Stomach (tissue), 9 donors: Measurements from ENCODE around the gene ZBTB7A. TPM values are rescaled to one million over a fixed set of nuclear protein-coding genes. Genes with fewer than 3 reads are reported as not detected.
A peak's percentile ranks its signal among the peaks of the same experiment; 100 is the strongest.

Experiments
- DNase-seq, 2 donors: peaks; one replicate each; pipeline versions ENCODE4 v3.0.0 to v3.0.0-alpha.2; 2013 to 2019
- H3K27ac ChIP-seq, 5 donors: fragments of 200-600 bp in 4 of 5; sonication (generic) in 4 of 5; one replicate each; pipeline ENCODE4 v1.5.1; 2013 to 2019; ENCODE audit warnings: mild to moderate bottlenecking in 1 of 5, moderate library complexity in 1 of 5
- H3K27me3 ChIP-seq, 3 donors: fragments of 200-600 bp; sonication (generic); one replicate each; pipeline ENCODE4 v1.5.1; 2017 to 2019; ENCODE audit warnings: mixed run types in 1 of 3
- H3K36me3 ChIP-seq, 4 donors: fragments of 200-600 bp; sonication (generic); 1 replicate in 3 of 4; 2 replicates in 1 of 4; pipeline ENCODE4 v1.5.1; 2016 to 2019
- H3K4me1 ChIP-seq, 4 donors: fragments of 200-600 bp; sonication (generic); one replicate each; pipeline ENCODE4 v1.5.1; 2016 to 2019
- H3K4me3 ChIP-seq, 4 donors: fragments of 200-600 bp; sonication (generic) in 3 of 4; one replicate each; pipeline ENCODE4 v1.5.1; 2016 to 2019; ENCODE audit warnings: mild to moderate bottlenecking in 1 of 4
- H3K9me3 ChIP-seq, 4 donors: fragments of 200-600 bp; sonication (generic); one replicate each; pipeline ENCODE4 v1.5.1; 2016 to 2019
- EP300 ChIP-seq: sonication (generic); formaldehyde crosslinking; IDR thresholded peaks from one replicate; pipeline ENCODE4 v1.6.1; 2017; ENCODE audit warnings: antibody characterized with exemption
- POLR2A ChIP-seq, 4 donors: fragments of 450-650 bp; IDR thresholded peaks; one replicate each; pipeline ENCODE4 v1.6.1; 2016; ENCODE audit warnings: antibody characterized with exemption in 4 of 4, control low read depth in 2 of 4, mild to moderate bottlenecking in 1 of 4, moderate library complexity in 1 of 4
- POLR2AphosphoS5 ChIP-seq, 3 donors: sonication (generic); formaldehyde crosslinking; IDR thresholded peaks; one replicate each; pipeline ENCODE4 v1.6.1; 2016; ENCODE audit warnings: antibody characterized with exemption in 3 of 3
- WGBS, 5 donors: extraction: QIAGEN DNeasy Blood & Tissue Kit in 3 of 5; methylation state at CpG; one replicate each; pipeline versions ENCODE4 v1.1.5 to v1.1.7; 2013 to 2018; 5-methylcytosine and 5-hydroxymethylcytosine counted together
- intact Hi-C: fragments of 100-400 bp; cut with DNase I; formaldehyde crosslinking; loops from one replicate; pipeline ENCODE4 v1.15.1; 2023; ENCODE audit warnings: low total_unique reads
- polyA plus RNA-seq, 3 donors: library from polyadenylated mRNA; stranded (reverse); fragments of 200-250 nt; gene quantifications; one replicate each; pipeline ENCODE4 v1.2.3, GENCODE V29; 2013
- total RNA-seq, 5 donors: library from RNA; depleted of rRNA; stranded (reverse); fragments of >200 nt; gene quantifications; one replicate each; pipeline versions ENCODE4 v1.1.0 to v1.2.3, GENCODE V29; 2014 to 2016
- TF ChIP-seq, protein P1 (sequence below), 7 experiments: fragments of 450-650 bp in 4 of 7; fragments of 200-600 bp in 3 of 7; sonication (generic) in 3 of 7; IDR thresholded peaks; one replicate each; pipeline ENCODE4 v1.5.1; 2016 to 2019; ENCODE audit warnings: antibody characterized with exemption in 7 of 7, control low read depth in 2 of 7, mild to moderate bottlenecking in 1 of 7
- donor health status: healthy with polysubstance abuse.
- donor health status: Bipolar disorder and iron deficiency.
- donor health status: healthy.

ZBTB7A gene
- total and polyA plus RNA-seq, 8 donors = 8.0 to 274 (median 35.5) TPM

DNA sequence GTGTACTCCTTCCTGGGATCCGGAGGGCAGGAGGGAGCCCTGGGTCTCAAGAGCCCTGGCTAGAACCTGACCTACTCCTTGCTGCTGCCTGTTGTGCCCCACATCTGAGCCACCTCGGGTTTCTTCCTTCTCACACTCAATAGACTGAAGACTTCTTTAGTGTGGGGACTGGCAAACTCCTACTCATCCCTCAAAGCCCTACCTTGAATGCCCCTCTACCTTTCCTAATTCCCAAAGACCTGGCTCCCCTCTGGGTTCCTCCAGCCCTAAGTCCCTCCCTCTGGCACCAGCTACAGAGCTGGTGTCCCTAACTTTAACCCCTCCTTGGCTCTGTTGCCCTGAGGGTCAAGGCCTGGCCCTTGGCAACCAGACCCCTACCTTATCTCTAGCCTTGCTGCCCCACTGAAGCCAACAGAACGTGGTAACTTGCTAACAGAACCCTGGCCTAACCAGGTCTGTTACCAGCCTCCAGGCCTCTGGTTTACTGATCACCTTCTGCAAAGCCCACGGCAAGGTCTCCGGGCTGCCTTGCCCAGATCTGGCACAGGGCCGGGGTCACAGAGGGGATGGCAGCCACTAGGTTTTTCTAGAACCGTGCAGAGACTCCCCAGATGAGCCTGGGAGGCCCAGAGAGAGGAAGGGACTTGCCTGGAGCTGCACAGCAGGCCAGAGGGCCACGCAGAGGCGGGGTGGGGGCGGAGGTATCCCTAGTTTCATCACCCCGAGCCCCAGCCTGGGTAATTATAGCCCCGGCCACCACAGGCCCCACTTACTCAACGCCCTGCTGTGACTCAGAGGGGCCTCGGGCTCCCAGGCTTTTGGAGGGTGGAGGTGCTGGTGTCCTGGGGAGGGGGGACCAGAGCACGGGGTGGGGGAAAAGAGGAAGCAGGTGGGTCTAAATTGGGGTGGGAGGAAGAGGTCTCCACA, 15.3 kb downstream of the ZBTB7A start:
- Histone ChIP-seq H3K36me3 (peaks cover 43 to 94% (median 90%) of the 10 kb centered on the region in 4 donors), H3K4me1 (peaks cover 37 to 90% (median 66%) of the 10 kb centered on the region in 4 donors), H3K27me3 (no peaks in the 10 kb centered on the region), H3K4me3 (peak overlapping the region in 1 of 4 donors; percentile 37), H3K27ac (peak overlapping the region; percentile 81 to 86 (median 84)), H3K9me3 (no peaks in the 10 kb centered on the region)
- TF ChIP-seq POLR2AphosphoS5 (IDR thresholded peaks at IDR 0.05) = no peak
- TF ChIP-seq POLR2A (IDR thresholded peaks at IDR 0.05) = no peak
- no peak for TF ChIP-seq EP300
- TF ChIP-seq, protein P1, sequence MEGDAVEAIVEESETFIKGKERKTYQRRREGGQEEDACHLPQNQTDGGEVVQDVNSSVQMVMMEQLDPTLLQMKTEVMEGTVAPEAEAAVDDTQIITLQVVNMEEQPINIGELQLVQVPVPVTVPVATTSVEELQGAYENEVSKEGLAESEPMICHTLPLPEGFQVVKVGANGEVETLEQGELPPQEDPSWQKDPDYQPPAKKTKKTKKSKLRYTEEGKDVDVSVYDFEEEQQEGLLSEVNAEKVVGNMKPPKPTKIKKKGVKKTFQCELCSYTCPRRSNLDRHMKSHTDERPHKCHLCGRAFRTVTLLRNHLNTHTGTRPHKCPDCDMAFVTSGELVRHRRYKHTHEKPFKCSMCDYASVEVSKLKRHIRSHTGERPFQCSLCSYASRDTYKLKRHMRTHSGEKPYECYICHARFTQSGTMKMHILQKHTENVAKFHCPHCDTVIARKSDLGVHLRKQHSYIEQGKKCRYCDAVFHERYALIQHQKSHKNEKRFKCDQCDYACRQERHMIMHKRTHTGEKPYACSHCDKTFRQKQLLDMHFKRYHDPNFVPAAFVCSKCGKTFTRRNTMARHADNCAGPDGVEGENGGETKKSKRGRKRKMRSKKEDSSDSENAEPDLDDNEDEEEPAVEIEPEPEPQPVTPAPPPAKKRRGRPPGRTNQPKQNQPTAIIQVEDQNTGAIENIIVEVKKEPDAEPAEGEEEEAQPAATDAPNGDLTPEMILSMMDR (IDR thresholded peaks at IDR 0.05) = no peak
- 37 to 55% (median 49%) methylated on average over 10 to 15 of the region's 15 CpGs for WGBS, 5 donors
- intact Hi-C loops = loop anchor here (10.0 kb wide), 1 partner anchor 47 kb away; the partner anchor contains the start of gene PIAS4
- peak in 1 of 2 donors; percentile 71 for DNase-seq

DNA sequence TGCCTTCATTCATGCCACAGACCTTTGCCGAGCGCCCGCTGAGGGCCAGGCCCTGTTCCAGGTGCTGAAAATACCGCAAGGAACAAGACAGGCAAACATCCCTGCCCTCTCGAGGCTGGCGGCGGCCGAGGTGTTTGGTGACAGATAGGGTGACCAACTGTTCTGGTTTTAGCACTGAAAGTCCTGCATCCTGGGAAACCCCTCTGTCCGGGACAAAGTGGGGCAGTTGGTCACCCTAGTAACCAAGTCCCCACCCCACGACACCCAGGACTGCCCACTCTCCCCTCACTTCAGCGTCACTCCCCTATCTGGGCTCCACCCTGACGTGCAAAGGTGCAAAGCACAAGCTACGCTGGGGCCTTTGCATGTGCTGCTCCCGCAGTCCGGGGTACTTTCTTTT, 17.3 kb downstream of the ZBTB7A start:
- no peak overlapping the region for H3K4me3 ChIP-seq
- intact Hi-C loops = no loop called here
- 32 to 53% (median 36%) methylated on average over 15 of the region's 15 CpGs for WGBS, 5 donors
- peak; percentile 60 to 76 for DNase-seq
- peaks cover 47 to 93% (median 89%) of the 10 kb centered on the region in 4 donors for H3K36me3 ChIP-seq
- peak overlapping the region; percentile 36 to 85 (median 63) for H3K27ac ChIP-seq
- no peaks in the 10 kb centered on the region for H3K27me3 ChIP-seq
- no peaks in the 10 kb centered on the region for H3K9me3 ChIP-seq
- peaks cover 46 to 93% (median 69%) of the 10 kb centered on the region in 4 donors for H3K4me1 ChIP-seq
- TF ChIP-seq POLR2AphosphoS5 (IDR thresholded peaks at IDR 0.05) (peak in 1 of 3 donors; percentile 8), EP300 (no peak)
- TF ChIP-seq, protein P1 (IDR thresholded peaks at IDR 0.05) = no peak

DNA sequence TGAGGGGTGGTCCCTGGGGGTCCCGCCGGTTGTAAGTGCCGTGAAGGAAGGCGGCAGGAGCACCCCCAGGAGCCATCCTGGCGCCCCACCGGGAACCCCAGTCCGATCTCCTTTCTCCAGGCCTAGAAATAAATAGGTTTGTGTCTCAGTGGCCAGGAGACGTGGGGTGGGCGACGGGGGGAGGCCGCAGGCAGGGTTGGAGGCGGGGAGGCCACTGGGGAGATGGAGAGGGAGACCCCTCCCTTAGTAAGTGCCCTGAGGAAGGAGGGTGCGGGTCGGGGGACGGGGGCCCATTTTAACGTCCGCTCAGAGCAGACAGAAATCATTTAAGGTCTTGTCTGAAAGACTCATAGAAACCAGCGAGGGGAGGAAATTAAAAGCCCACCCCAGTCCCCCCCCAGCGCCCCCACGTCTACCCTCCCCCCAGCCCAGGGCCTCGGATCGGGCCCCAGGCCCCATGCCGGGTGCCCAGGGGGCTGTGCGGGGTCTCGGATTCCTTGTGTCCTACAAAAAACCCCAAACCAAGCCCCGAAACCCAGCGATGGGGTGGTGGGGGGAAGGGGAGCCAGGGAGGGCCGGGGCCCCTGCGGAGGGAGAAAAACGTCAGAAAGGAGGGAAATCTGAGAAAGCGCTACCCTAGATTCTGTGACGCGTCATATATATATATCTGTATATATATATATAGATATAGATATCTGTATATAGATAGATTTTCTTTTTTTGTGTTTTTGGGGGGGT, 19.6 kb downstream of the ZBTB7A start:
- 84 to 90% (median 90%) methylated on average over 33 of the region's 33 CpGs for WGBS, 5 donors
- intact Hi-C loops = no loop called here
- Histone ChIP-seq H3K4me3 (no peak overlapping the region), H3K9me3 (no peaks in the 10 kb centered on the region), H3K27me3 (no peaks in the 10 kb centered on the region), H3K27ac (peak overlapping the region in 1 of 5 donors; percentile 24), H3K4me1 (peaks cover 39 to 93% (median 68%) of the 10 kb centered on the region in 4 donors), H3K36me3 (peaks cover 28 to 84% (median 74%) of the 10 kb centered on the region in 4 donors)
- TF ChIP-seq, protein P1 (IDR thresholded peaks at IDR 0.05) = no peak
- no peak for TF ChIP-seq POLR2A (IDR thresholded peaks at IDR 0.05)
- TF ChIP-seq EP300 = no peak
- TF ChIP-seq POLR2AphosphoS5 (IDR thresholded peaks at IDR 0.05) = no peak
- DNase-seq = no peak

DNA sequence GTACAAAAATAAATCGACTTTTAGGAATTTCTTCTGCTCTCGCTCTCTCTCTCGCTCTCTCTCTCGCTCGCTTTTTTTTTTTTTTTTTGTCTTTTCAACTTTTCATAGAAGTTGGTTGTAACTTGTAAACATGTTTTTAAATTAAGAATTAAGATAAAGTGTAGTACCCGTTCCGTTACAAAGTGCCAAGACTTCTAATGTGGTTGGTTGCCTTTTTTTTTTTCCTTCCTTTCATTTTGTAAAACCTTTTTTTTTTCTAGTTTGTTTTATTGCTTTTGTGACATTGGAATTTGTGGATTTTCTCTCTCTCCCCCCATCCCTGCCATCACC, 20.4 kb downstream of the ZBTB7A start:
- peaks cover 32 to 86% (median 66%) of the 10 kb centered on the region in 4 donors for H3K4me1 ChIP-seq
- no peaks in the 10 kb centered on the region for H3K9me3 ChIP-seq
- intact Hi-C loops = no loop called here
- H3K27ac ChIP-seq = no peak overlapping the region
- WGBS, 5 donors = 75 to 82% (median 79%) methylated on average over 7 of the region's 7 CpGs
- peaks cover 36 to 83% (median 74%) of the 10 kb centered on the region in 4 donors for H3K36me3 ChIP-seq
- no peak for TF ChIP-seq EP300
- TF ChIP-seq, protein P1 (IDR thresholded peaks at IDR 0.05) = no peak
- no peak for TF ChIP-seq POLR2A (IDR thresholded peaks at IDR 0.05)
- no peak for TF ChIP-seq POLR2AphosphoS5 (IDR thresholded peaks at IDR 0.05)
- no peak for DNase-seq
- no peaks in the 10 kb centered on the region for H3K27me3 ChIP-seq
- H3K4me3 ChIP-seq = no peak overlapping the region
